ENCODE measurements around the gene WWOX. TPM values are rescaled to one million over a fixed set of nuclear protein-coding genes. Genes with fewer than 3 reads are reported as not detected.

The WWOX gene
- total and polyA plus RNA-seq, 10 donors, result 5.9 to 90.3 (median 26.4) TPM

DNA sequence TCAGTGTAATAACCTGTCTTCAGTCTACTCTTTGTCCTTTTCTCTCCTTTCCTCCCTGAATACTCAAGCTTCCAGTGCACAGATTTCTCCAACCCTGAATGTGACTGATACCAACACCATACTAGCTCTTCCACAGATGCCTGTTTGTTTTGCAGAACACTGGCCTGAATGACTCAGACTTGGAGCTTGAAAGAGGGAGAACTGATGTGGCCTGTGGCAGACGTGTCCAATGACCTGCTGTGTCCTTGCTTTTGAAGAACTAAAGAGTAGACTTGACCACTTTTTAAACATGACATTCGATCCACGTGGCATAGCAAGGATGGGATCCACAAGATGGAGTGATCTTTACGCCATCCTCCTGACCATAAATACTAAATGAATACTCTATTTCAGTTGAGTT lies 361.0 kb downstream of the WWOX start:
- no peaks in the 10 kb centered on the region for H3K36me3 ChIP-seq
- H3K4me3 ChIP-seq, result no peak overlapping the region
- DNase-seq, result no peak
- no peak overlapping the region for H3K27ac ChIP-seq
- no peaks in the 10 kb centered on the region for H3K4me1 ChIP-seq
- peaks cover 0 to 10% (median 6%) of the 10 kb centered on the region in 8 donors for H3K9me3 ChIP-seq
- no peaks in the 10 kb centered on the region for H3K27me3 ChIP-seq (replicated peaks in 1 of 7)
- intact Hi-C loops (cut with DNase I; ENCODE audit: low total_unique reads), result no loop called here
- TF ChIP-seq POLR2A (IDR thresholded peaks at IDR 0.05) (no peak), POLR2AphosphoS5 (IDR thresholded peaks at IDR 0.05) (no peak), CTCF (IDR thresholded peaks at IDR 0.05 in 8 of 11, conservative IDR thresholded peaks at IDR 0.05 in 3 of 11) (no peak)
- WGBS, 5 donors, result 85 to 97% (median 92%) methylated on average over 4 of the region's 4 CpGs

DNA sequence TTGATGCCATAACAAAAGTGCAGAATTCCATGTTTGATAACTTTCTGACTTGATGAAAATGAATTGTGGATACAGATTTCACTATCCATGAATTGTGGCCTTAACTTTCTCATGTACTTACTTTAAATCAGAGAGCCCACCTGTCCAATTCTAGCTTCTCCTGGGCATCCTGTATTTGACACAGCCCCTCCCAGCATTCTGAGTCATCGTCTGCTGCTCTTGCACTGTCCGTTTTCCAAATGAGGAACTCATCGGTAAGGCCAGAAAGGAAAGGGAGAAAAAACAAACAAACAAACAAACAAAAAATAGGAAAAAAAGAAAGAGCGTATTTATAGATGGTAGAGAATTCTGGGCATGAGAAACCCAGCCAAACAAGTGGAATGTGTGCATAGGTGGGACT lies 361.6 kb downstream of the WWOX start:
- intact Hi-C loops (cut with DNase I; ENCODE audit: low total_unique reads), result no loop called here
- 39 to 60% (median 55%) methylated on average over 4 of the region's 4 CpGs for WGBS, 5 donors
- H3K4me1 ChIP-seq, result no peaks in the 10 kb centered on the region
- no peaks in the 10 kb centered on the region for H3K27me3 ChIP-seq (replicated peaks in 1 of 7)
- DNase-seq, result no peak
- H3K27ac ChIP-seq, result no peak overlapping the region
- TF ChIP-seq POLR2A (IDR thresholded peaks at IDR 0.05), result no peak
- no peak for TF ChIP-seq CTCF (IDR thresholded peaks at IDR 0.05 in 8 of 11, conservative IDR thresholded peaks at IDR 0.05 in 3 of 11)
- TF ChIP-seq POLR2AphosphoS5 (IDR thresholded peaks at IDR 0.05), result no peak
- H3K4me3 ChIP-seq, result no peak overlapping the region
- peaks cover 0 to 10% (median 6%) of the 10 kb centered on the region in 8 donors for H3K9me3 ChIP-seq
- no peaks in the 10 kb centered on the region for H3K36me3 ChIP-seq

GRCh38 chr16:78461496-78462287 lies 362.2 kb downstream of the WWOX start:
- WGBS, 5 donors, result 49 to 77% (median 58%) methylated on average over 9 of the region's 9 CpGs
- Histone ChIP-seq H3K27me3 (replicated peaks in 1 of 7) (no peaks in the 10 kb centered on the region), H3K4me1 (no peaks in the 10 kb centered on the region), H3K4me3 (no peak overlapping the region), H3K27ac (no peak overlapping the region), H3K36me3 (no peaks in the 10 kb centered on the region), H3K9me3 (peaks cover 0 to 10% (median 6%) of the 10 kb centered on the region in 8 donors)
- TF ChIP-seq POLR2A (IDR thresholded peaks at IDR 0.05) (no peak), CTCF (IDR thresholded peaks at IDR 0.05 in 8 of 11, conservative IDR thresholded peaks at IDR 0.05 in 3 of 11) (no peak), POLR2AphosphoS5 (IDR thresholded peaks at IDR 0.05) (no peak)
- intact Hi-C loops (cut with DNase I; ENCODE audit: low total_unique reads), result no loop called here
- no peak for DNase-seq

GRCh38 chr16:78462288-78463208 lies 363.1 kb downstream of the WWOX start:
- H3K27me3 ChIP-seq (replicated peaks in 1 of 7), result no peaks in the 10 kb centered on the region
- intact Hi-C loops (cut with DNase I; ENCODE audit: low total_unique reads), result no loop called here
- H3K4me3 ChIP-seq, result no peak overlapping the region
- WGBS, 5 donors, result 74 to 91% (median 79%) methylated on average over 24 of the region's 24 CpGs
- DNase-seq, result no peak
- peaks cover 0 to 10% (median 6%) of the 10 kb centered on the region in 8 donors for H3K9me3 ChIP-seq
- H3K4me1 ChIP-seq, result no peaks in the 10 kb centered on the region
- no peaks in the 10 kb centered on the region for H3K36me3 ChIP-seq
- TF ChIP-seq POLR2AphosphoS5 (IDR thresholded peaks at IDR 0.05) (no peak), CTCF (IDR thresholded peaks at IDR 0.05 in 8 of 11, conservative IDR thresholded peaks at IDR 0.05 in 3 of 11) (no peak), POLR2A (IDR thresholded peaks at IDR 0.05) (no peak)
- no peak overlapping the region for H3K27ac ChIP-seq
